Astrocyte (in vitro differentiated cells and primary cell): ENCODE data around the gene HSD17B8. TPM values are rescaled to one million over a fixed set of nuclear protein-coding genes. Genes with fewer than 3 reads are reported as not detected.
A peak's percentile ranks its signal among the peaks of the same experiment; 100 is the strongest.

Experiments
- DNase-seq: peaks from one replicate; pipeline ENCODE4 v3.0.0-alpha.2; 2010; ENCODE audit warnings: low read depth
- FAIRE-seq: peaks from 2 replicates; lab custom pipeline; 2011; peaks lifted over from hg19 to GRCh38; lab: Jason Lieb, UNC
- H2AFZ ChIP-seq: 2 replicates; pipeline ENCODE4 v1.6.0; 2012; ENCODE audit warnings: low read depth, low read length, inconsistent platforms
- H3K27ac ChIP-seq: 2 replicates; pipeline ENCODE4 v1.5.1; 2011; ENCODE audit warnings: low read depth, low read length, inconsistent platforms
- H3K27me3 ChIP-seq: 2 replicates; pipeline ENCODE4 v1.6.0; 2011; ENCODE audit warnings: low read length, inconsistent platforms; ENCODE audit not compliant: insufficient read depth
- H3K36me3 ChIP-seq: 2 replicates; pipeline ENCODE4 v1.5.1; 2011; ENCODE audit warnings: low read length, inconsistent platforms; ENCODE audit not compliant: insufficient read depth
- H3K4me1 ChIP-seq: 2 replicates; pipeline ENCODE4 v1.5.1; 2011; ENCODE audit warnings: low read length, inconsistent platforms; ENCODE audit not compliant: insufficient read depth
- H3K4me2 ChIP-seq: 2 replicates; pipeline ENCODE4 v1.6.0; 2012; ENCODE audit warnings: low read length, inconsistent platforms
- H3K4me3 ChIP-seq: 2 replicates; pipeline ENCODE4 v1.5.1; 2011; ENCODE audit warnings: low read depth, mild to moderate bottlenecking, low read length, inconsistent platforms; ENCODE audit not compliant: insufficient read depth
- H3K79me2 ChIP-seq: 2 replicates; pipeline ENCODE4 v1.6.0; 2012; ENCODE audit warnings: mild to moderate bottlenecking, low read length, inconsistent platforms; ENCODE audit not compliant: insufficient read depth
- H3K9ac ChIP-seq: 2 replicates; pipeline ENCODE4 v1.6.0; 2012; ENCODE audit warnings: mild to moderate bottlenecking, low read length, inconsistent platforms
- H3K9me3 ChIP-seq: 2 replicates; pipeline ENCODE4 v1.5.1; 2012; ENCODE audit warnings: low read depth, mild to moderate bottlenecking, low read length, inconsistent platforms; ENCODE audit not compliant: insufficient read depth
- H4K20me1 ChIP-seq: 2 replicates; pipeline ENCODE4 v1.6.0; 2012; ENCODE audit warnings: low read length, inconsistent platforms; ENCODE audit not compliant: insufficient read depth
- H3K27ac Mint-ChIP-seq: one replicate; pipeline ENCODE4 v1.8.0; 2021; ENCODE audit warnings: mild to moderate bottlenecking, mixed read lengths; ENCODE audit not compliant: unreplicated experiment
- H3K27me3 Mint-ChIP-seq: one replicate; pipeline ENCODE4 v1.8.0; 2021; ENCODE audit warnings: low read depth, mixed read lengths; ENCODE audit not compliant: unreplicated experiment
- H3K36me3 Mint-ChIP-seq: one replicate; pipeline ENCODE4 v1.8.0; 2021; ENCODE audit warnings: low read depth, mixed read lengths; ENCODE audit not compliant: unreplicated experiment
- H3K4me1 Mint-ChIP-seq: one replicate; pipeline ENCODE4 v1.8.0; 2021; ENCODE audit warnings: low read depth, mixed read lengths; ENCODE audit not compliant: unreplicated experiment
- H3K4me3 Mint-ChIP-seq: one replicate; pipeline ENCODE4 v1.8.0; 2021; ENCODE audit warnings: mild to moderate bottlenecking, moderate library complexity, mixed read lengths; ENCODE audit not compliant: unreplicated experiment
- H3K9me3 Mint-ChIP-seq: one replicate; pipeline ENCODE4 v1.8.0; 2021; ENCODE audit warnings: mild to moderate bottlenecking, mixed read lengths; ENCODE audit not compliant: unreplicated experiment
- CTCF ChIP-seq: IDR thresholded peaks from 2 replicates; pipeline ENCODE4 v1.5.1; 2011; ENCODE audit warnings: low read depth, mild to moderate bottlenecking, inconsistent platforms, low read length, moderate library complexity; ENCODE audit not compliant: insufficient read depth
- EZH2 ChIP-seq: IDR thresholded peaks from 2 replicates; pipeline ENCODE4 v1.6.1; 2012; ENCODE audit warnings: mild to moderate bottlenecking, low read length, inconsistent platforms; ENCODE audit not compliant: insufficient read depth
- total RNA-seq: library from RNA; stranded (reverse); gene quantifications from 2 replicates; pipeline ENCODE4 v1.2.1, GENCODE V29; 2021

The HSD17B8 gene
- total RNA-seq, 1 donor from 2014 or later = 2.1 TPM

- Histone ChIP-seq H3K79me2 (peaks cover 34% of the 10 kb centered on the region), H3K27ac (no peak overlapping the region), H3K9me3 (no peaks in the 10 kb centered on the region), H3K4me2 (no peak overlapping the region), H3K4me3 (no peak overlapping the region), H2AFZ (no peak overlapping the region), H3K36me3 (peaks cover 30% of the 10 kb centered on the region), H3K9ac (no peak overlapping the region), H3K27me3 (peaks cover 13% of the 10 kb centered on the region), H4K20me1 (peaks cover 66% of the 10 kb centered on the region), H3K4me1 (peaks cover 6% of the 10 kb centered on the region)
- no peak overlapping the region for H3K27ac Mint-ChIP-seq
- H3K9me3 Mint-ChIP-seq = peaks cover 2% of the 10 kb centered on the region
- peaks cover 21% of the 10 kb centered on the region for H3K36me3 Mint-ChIP-seq
- DNase-seq (no peak), FAIRE-seq (no peak)
- no peak for TF ChIP-seq EZH2
- TF ChIP-seq CTCF = no peak
- no peak overlapping the region for H3K4me3 Mint-ChIP-seq
- peaks cover 15% of the 10 kb centered on the region for H3K27me3 Mint-ChIP-seq
- H3K4me1 Mint-ChIP-seq = peaks cover 12% of the 10 kb centered on the region
These were observed 8.9 kb upstream of the HSD17B8 start for GRCh38 chr6:33195304-33196165.

GRCh38 chr6:33197431-33198048 is 6.9 kb upstream of the HSD17B8 start:
- Mint-ChIP-seq H3K27ac (peak overlapping the region; percentile 30), H3K36me3 (peaks cover 32% of the 10 kb centered on the region), H3K27me3 (peaks cover 2% of the 10 kb centered on the region), H3K4me3 (peak overlapping the region; percentile 34), H3K9me3 (no peaks in the 10 kb centered on the region), H3K4me1 (peaks cover 23% of the 10 kb centered on the region)
- H2AFZ ChIP-seq = no peak overlapping the region
- H3K4me1 ChIP-seq = peaks cover 19% of the 10 kb centered on the region
- H4K20me1 ChIP-seq = peaks cover 74% of the 10 kb centered on the region
- no peaks in the 10 kb centered on the region for H3K27me3 ChIP-seq
- FAIRE-seq (no peak), DNase-seq (peak; percentile 48)
- peak overlapping the region; percentile 13 for H3K9ac ChIP-seq
- no peaks in the 10 kb centered on the region for H3K9me3 ChIP-seq
- H3K79me2 ChIP-seq = peaks cover 53% of the 10 kb centered on the region
- no peak overlapping the region for H3K27ac ChIP-seq
- TF ChIP-seq CTCF = peak; percentile 78
- no peak for TF ChIP-seq EZH2
- no peak overlapping the region for H3K4me3 ChIP-seq
- peak overlapping the region; percentile 96 for H3K4me2 ChIP-seq
- H3K36me3 ChIP-seq = peaks cover 41% of the 10 kb centered on the region
